ENCODE results near the gene C5AR2.

C5AR2 gene

DNA sequence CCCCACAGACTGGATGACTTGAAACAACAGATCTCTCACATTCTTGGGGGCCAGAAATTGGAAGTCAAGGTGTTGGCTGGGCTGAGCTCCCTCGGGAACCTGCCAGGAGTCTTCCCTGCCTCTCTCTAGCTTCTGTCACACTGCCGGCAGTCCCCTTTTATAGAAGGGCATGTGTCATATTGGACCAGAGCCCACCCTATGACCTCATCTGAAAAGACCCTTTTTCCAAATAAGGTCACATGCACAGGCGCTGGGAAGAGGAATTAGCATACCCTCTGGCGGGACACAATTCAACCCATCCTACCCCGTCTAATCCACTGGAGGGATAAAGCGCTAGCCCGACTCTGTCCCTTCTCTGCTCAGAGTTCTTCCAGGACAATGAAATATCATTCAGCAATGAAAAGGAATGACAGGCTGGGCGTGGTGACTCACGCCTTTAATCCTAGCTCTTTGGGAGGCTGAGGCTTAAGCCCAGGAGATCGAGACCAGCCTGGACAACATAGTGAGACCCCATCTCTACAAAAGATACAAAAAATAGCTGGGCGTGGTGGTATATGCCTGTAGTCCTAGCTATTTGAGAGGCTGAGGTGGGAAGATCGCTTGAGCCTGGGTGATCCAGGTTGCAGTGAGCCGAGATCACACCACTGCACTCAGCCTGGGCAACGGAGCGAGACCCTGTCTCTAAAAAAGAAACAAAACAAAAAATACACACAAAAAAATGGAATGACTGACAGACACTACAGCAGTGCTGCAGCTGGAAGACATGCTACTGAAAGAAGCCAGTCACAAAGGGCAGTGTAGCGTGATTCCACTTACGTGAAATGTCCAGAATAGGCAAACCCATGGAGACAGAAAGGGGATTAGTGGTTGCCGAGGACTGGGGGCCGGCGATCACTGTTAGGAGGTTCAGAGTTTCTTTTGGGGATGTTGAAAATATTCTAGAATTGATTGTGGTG lies 58.8 kb downstream of the C5AR2 start:
- DNase-seq, result no peak

- peak; percentile 81 for DNase-seq
Measured at GRCh38 chr19:47391510-47392223, 59.7 kb downstream of the C5AR2 start.

Measured in activated naive CD4-positive, alpha-beta T cell treated with Interleukin-2 at 50 U/mL for 16 hours (primary cell).